Endothelial cell of umbilical vein (primary cell): ENCODE measurements around the gene OPRL1. TPM values are rescaled to one million over a fixed set of nuclear protein-coding genes. Genes with fewer than 3 reads are reported as not detected.
A peak's percentile ranks its signal among the peaks of the same experiment; 100 is the strongest.

Source experiments
- BruUV-seq: library from RNA; stranded (reverse); fragments of 400-500 nt; replicated peaks from 2 replicates; lab custom pipeline; 2021; lab: Mats Ljungman, UMichigan
- CTCF ChIA-PET: fragments of 300-600, 350-600 bp; sonication (Branson Sonifier 250); formaldehyde crosslinking; loops from one replicate; lab custom pipeline; 2021; ENCODE audit warnings: antibody characterized with exemption, inconsistent platforms; lab: Charles Lee
- POLR2A ChIA-PET: fragments of 300-600, 350-600 bp; sonication (Branson Sonifier 250); formaldehyde crosslinking; loops from one replicate; lab custom pipeline; 2021; ENCODE audit warnings: antibody characterized with exemption, inconsistent platforms; lab: Charles Lee
- DNase-seq: peaks from one replicate; pipeline ENCODE4 v3.0.0-alpha.2; 2011; ENCODE audit warnings: low read depth, low spot score
- FAIRE-seq: peaks from 2 replicates; lab custom pipeline; 2011; peaks lifted over from hg19 to GRCh38; lab: Jason Lieb, UNC
- H2AFZ ChIP-seq: 2 replicates; pipeline ENCODE4 v1.6.0; 2012; ENCODE audit warnings: low read depth, low read length, control low read depth, inconsistent platforms
- H3K27ac ChIP-seq: 2 replicates; pipeline ENCODE4 v1.5.1; 2011; ENCODE audit warnings: low read depth, mild to moderate bottlenecking, control low read depth, low read length, moderate library complexity; ENCODE audit not compliant: insufficient read depth
- H3K27me3 ChIP-seq, 2 experiments: 2 replicates each; pipeline versions ENCODE4 v1.6.0 to v1.6.1; 2011; ENCODE audit warnings: low read length in 2 of 2, mixed read lengths in 1 of 2; ENCODE audit not compliant: control insufficient read depth in 2 of 2, insufficient read depth in 2 of 2
- H3K36me3 ChIP-seq, 2 experiments: 2 replicates in 1 of 2; 3 replicates in 1 of 2; pipeline ENCODE4 v1.5.1; 2011; ENCODE audit warnings: low read length in 2 of 2, mild to moderate bottlenecking in 1 of 2, moderate library complexity in 1 of 2; ENCODE audit not compliant: control insufficient read depth in 2 of 2, insufficient read depth in 2 of 2; ENCODE audit errors: extremely low read depth in 1 of 2
- H3K4me1 ChIP-seq: 3 replicates; pipeline ENCODE4 v1.5.1; 2011; ENCODE audit warnings: mild to moderate bottlenecking, low read length; ENCODE audit not compliant: control insufficient read depth, insufficient read depth; ENCODE audit errors: extremely low read depth
- H3K4me2 ChIP-seq: 2 replicates; pipeline ENCODE4 v1.6.1; 2011; ENCODE audit warnings: low read length, control low read depth, mixed read lengths; ENCODE audit not compliant: insufficient read depth
- H3K4me3 ChIP-seq, 3 experiments: fragments of 200-600 bp in 1 of 3; sonication (generic), shearing (Covaris generic) in 1 of 3; replicated peaks in 1 of 3; 2 replicates each; pipeline ENCODE4 v1.5.1; 2011 to 2016; ENCODE audit warnings: control low read depth in 3 of 3, low read length in 3 of 3, mild to moderate bottlenecking in 2 of 3, inconsistent platforms in 1 of 3, low read depth in 1 of 3, moderate library complexity in 1 of 3; ENCODE audit not compliant: insufficient read depth in 1 of 3
- H3K79me2 ChIP-seq: 2 replicates; pipeline ENCODE4 v1.6.0; 2012; ENCODE audit warnings: low read length, inconsistent platforms; ENCODE audit not compliant: control insufficient read depth, insufficient read depth
- H3K9ac ChIP-seq: replicated peaks from 2 replicates; pipeline ENCODE3; 2011; ENCODE audit warnings: low read length, control low read depth; ENCODE audit not compliant: insufficient read depth; ENCODE audit errors: extremely low read depth
- H3K9me1 ChIP-seq: replicated peaks from 3 replicates; pipeline ENCODE4 v1.6.0; 2011; ENCODE audit warnings: mild to moderate bottlenecking, low read length; ENCODE audit not compliant: control insufficient read depth, insufficient read depth; ENCODE audit errors: extremely low read depth
- H3K9me3 ChIP-seq: replicated peaks from 2 replicates; pipeline ENCODE4 v1.5.1; 2012; ENCODE audit warnings: low read length, inconsistent platforms; ENCODE audit not compliant: control insufficient read depth, insufficient read depth
- H4K20me1 ChIP-seq: replicated peaks from 2 replicates; pipeline ENCODE3; 2011; ENCODE audit warnings: mild to moderate bottlenecking, low read length; ENCODE audit not compliant: control insufficient read depth, insufficient read depth; ENCODE audit errors: extremely low read depth
- EZH2 ChIP-seq: IDR thresholded peaks from 2 replicates; pipeline ENCODE4 v1.6.1; 2012; ENCODE audit warnings: borderline replicate concordance, low read depth, mild to moderate bottlenecking, moderate library complexity, low read length, inconsistent platforms; ENCODE audit not compliant: severe bottlenecking
- FOS ChIP-seq: IDR thresholded peaks from 2 replicates; pipeline ENCODE4 v1.6.1; 2011; ENCODE audit warnings: mild to moderate bottlenecking, low read length, moderate library complexity, borderline replicate concordance; ENCODE audit not compliant: insufficient read depth
- GATA2 ChIP-seq: IDR thresholded peaks from 2 replicates; pipeline ENCODE4 v1.7.0; 2011; ENCODE audit warnings: low read depth, mild to moderate bottlenecking, moderate library complexity, mixed read lengths, low read length; ENCODE audit not compliant: insufficient read length, insufficient read depth
- JUN ChIP-seq: IDR thresholded peaks from 2 replicates; pipeline ENCODE4 v1.6.1; 2011; ENCODE audit warnings: borderline replicate concordance, low read depth; ENCODE audit not compliant: insufficient read length, insufficient read depth
- MAX ChIP-seq: IDR thresholded peaks from 2 replicates; pipeline ENCODE4 v1.6.1; 2011; ENCODE audit not compliant: insufficient read depth, insufficient read length
- MYC ChIP-seq: IDR thresholded peaks from one replicate; pipeline ENCODE4 v1.6.1; 2011; ENCODE audit warnings: mild to moderate bottlenecking, low read depth, low read length
- POLR2A ChIP-seq: IDR thresholded peaks from 2 replicates; pipeline ENCODE4 v1.6.1; 2012; ENCODE audit warnings: low read depth, mild to moderate bottlenecking, control low read depth, low read length
- POLR2AphosphoS5 ChIP-seq: IDR thresholded peaks from 2 replicates; pipeline ENCODE4 v1.6.1; 2012; ENCODE audit warnings: low read depth, mild to moderate bottlenecking, control low read depth, low read length, moderate library complexity; ENCODE audit not compliant: insufficient read depth
- dilution Hi-C: fragments of 300-500 bp; cut with MboI; formaldehyde crosslinking; loops from one replicate; pipeline ENCODE4 v1.15.0; 2019; ENCODE audit warnings: low sequenced_read_pairs; ENCODE audit not compliant: extremely low pct_ligation_motif_present
- intact Hi-C: fragments of 100-400 bp; cut with micrococcal nuclease; formaldehyde crosslinking; loops from one replicate; pipeline ENCODE4 v1.10.0; 2022
- polyA plus RNA-seq, 4 experiments: library from polyadenylated mRNA; depleted of rRNA in 3 of 4; stranded (reverse) in 3 of 4; unstranded in 1 of 4; fragments of >200 nt; gene quantifications; 2 replicates each; pipeline versions ENCODE4 v1.2.1 to v1.2.3, GENCODE V29; 2011 to 2012; ENCODE audit warnings: missing spikeins in 1 of 4
- total RNA-seq: library from RNA; stranded (reverse); gene quantifications from 2 replicates; pipeline ENCODE4 v1.2.3, GENCODE V29; 2021
- TF ChIP-seq, protein P1 (sequence below), 2 donors: IDR thresholded peaks; 1 replicate in 1 of 2; 2 replicates in 1 of 2; pipeline ENCODE4 v1.5.1; 2011; ENCODE audit warnings: low read length in 2 of 2, mild to moderate bottlenecking in 2 of 2, moderate library complexity in 2 of 2, control low read depth in 1 of 2, inconsistent platforms in 1 of 2, low read depth in 1 of 2; ENCODE audit not compliant: insufficient read depth in 1 of 2; ENCODE audit errors: extremely low read depth in 1 of 2

The OPRL1 gene
- total and polyA plus RNA-seq, 2 donors (not counting 3 experiments of a cell fraction or from before 2014, with no cell fraction given), result 1.9 to 2.0 TPM

- Histone ChIP-seq H3K27me3 (no peaks in the 10 kb centered on the region), H3K79me2 (no peaks in the 10 kb centered on the region), H4K20me1 (no peaks in the 10 kb centered on the region), H3K4me1 (no peaks in the 10 kb centered on the region), H3K9me3 (no peaks in the 10 kb centered on the region), H3K9me1 (no peaks in the 10 kb centered on the region), H2AFZ (no peak overlapping the region), H3K9ac (no peak overlapping the region), H3K36me3 (peaks cover 0 to 21% of the 10 kb centered on the region in 2 experiments), H3K4me2 (no peak overlapping the region), H3K27ac (no peak overlapping the region), H3K4me3 (no peak overlapping the region)
- TF ChIP-seq JUN, result no peak
- peak; percentile 23 for TF ChIP-seq POLR2AphosphoS5
- intact Hi-C loops (no loop called here), dilution Hi-C loops (no loop called here)
- DNase-seq (no peak), FAIRE-seq (no peak)
- BruUV-seq, result no TSS peak
- ChIA-PET CTCF (interaction anchor here (1.2 to 1.5 kb wide), 3 partner anchors 18 to 33 kb away, joined by 3 to 5 read pairs (median 5); no protein-coding TSS in a partner anchor), POLR2A (interaction anchor here (0.7 kb wide), 1 partner anchor 48 kb away, joined by 6 read pairs; no protein-coding TSS in a partner anchor)
Observed at GRCh38 chr20:64071341-64072332, 8.2 kb upstream of the OPRL1 start.

GRCh38 chr20:64072498-64073063, 7.3 kb upstream of the OPRL1 start:
- BruUV-seq, result no TSS peak
- Histone ChIP-seq H3K9ac (no peak overlapping the region), H2AFZ (no peak overlapping the region), H3K9me1 (no peaks in the 10 kb centered on the region), H3K27me3 (no peaks in the 10 kb centered on the region), H3K9me3 (no peaks in the 10 kb centered on the region), H3K4me1 (no peaks in the 10 kb centered on the region), H3K79me2 (peaks cover 2% of the 10 kb centered on the region), H3K27ac (no peak overlapping the region), H3K4me2 (no peak overlapping the region), H4K20me1 (no peaks in the 10 kb centered on the region), H3K36me3 (peaks cover 0 to 21% of the 10 kb centered on the region in 2 experiments), H3K4me3 (no peak overlapping the region)
- FAIRE-seq (no peak), DNase-seq (no peak)
- TF ChIP-seq GATA2 (no peak), FOS (no peak), JUN (no peak), EZH2 (no peak), MAX (no peak), MYC (no peak), POLR2AphosphoS5 (no peak), POLR2A (no peak)
- TF ChIP-seq, protein P1, sequence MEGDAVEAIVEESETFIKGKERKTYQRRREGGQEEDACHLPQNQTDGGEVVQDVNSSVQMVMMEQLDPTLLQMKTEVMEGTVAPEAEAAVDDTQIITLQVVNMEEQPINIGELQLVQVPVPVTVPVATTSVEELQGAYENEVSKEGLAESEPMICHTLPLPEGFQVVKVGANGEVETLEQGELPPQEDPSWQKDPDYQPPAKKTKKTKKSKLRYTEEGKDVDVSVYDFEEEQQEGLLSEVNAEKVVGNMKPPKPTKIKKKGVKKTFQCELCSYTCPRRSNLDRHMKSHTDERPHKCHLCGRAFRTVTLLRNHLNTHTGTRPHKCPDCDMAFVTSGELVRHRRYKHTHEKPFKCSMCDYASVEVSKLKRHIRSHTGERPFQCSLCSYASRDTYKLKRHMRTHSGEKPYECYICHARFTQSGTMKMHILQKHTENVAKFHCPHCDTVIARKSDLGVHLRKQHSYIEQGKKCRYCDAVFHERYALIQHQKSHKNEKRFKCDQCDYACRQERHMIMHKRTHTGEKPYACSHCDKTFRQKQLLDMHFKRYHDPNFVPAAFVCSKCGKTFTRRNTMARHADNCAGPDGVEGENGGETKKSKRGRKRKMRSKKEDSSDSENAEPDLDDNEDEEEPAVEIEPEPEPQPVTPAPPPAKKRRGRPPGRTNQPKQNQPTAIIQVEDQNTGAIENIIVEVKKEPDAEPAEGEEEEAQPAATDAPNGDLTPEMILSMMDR (IDR thresholded peaks at IDR 0.05; ENCODE audit: extremely low read depth in 1 of 2, insufficient read depth in 1 of 2, low read depth in 1 of 2, low read length in 2 of 2), result no peak
- POLR2A ChIA-PET, result no interaction called here
- CTCF ChIA-PET, result interaction anchor here (1.2 to 1.5 kb wide), 3 partner anchors 19 to 34 kb away, joined by 3 to 5 read pairs (median 5); no protein-coding TSS in a partner anchor
- intact Hi-C loops (no loop called here), dilution Hi-C loops (no loop called here)
